Measurements from ENCODE around the gene TSPAN18.

DNA sequence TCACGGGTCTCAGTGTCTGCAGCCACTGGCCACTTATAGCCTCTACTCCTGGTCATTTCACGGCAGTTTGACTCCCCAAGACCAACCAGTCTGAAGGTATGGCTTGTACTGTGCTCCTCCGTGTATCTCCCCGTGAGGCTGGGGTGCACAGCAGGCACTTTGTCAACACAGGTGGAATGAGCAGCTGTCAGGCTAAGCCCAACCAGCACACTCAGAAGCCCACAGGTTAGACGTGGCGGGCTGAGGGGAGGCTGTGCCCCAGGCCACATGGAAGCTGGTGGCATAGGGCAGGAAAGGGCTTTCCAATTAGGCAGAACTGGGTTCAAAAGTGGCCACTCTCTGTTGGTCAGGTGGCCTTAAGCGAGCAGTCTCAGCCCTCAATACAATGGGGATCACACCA is 216.9 kb downstream of the TSPAN18 start:
- TF ChIP-seq, protein P1, sequence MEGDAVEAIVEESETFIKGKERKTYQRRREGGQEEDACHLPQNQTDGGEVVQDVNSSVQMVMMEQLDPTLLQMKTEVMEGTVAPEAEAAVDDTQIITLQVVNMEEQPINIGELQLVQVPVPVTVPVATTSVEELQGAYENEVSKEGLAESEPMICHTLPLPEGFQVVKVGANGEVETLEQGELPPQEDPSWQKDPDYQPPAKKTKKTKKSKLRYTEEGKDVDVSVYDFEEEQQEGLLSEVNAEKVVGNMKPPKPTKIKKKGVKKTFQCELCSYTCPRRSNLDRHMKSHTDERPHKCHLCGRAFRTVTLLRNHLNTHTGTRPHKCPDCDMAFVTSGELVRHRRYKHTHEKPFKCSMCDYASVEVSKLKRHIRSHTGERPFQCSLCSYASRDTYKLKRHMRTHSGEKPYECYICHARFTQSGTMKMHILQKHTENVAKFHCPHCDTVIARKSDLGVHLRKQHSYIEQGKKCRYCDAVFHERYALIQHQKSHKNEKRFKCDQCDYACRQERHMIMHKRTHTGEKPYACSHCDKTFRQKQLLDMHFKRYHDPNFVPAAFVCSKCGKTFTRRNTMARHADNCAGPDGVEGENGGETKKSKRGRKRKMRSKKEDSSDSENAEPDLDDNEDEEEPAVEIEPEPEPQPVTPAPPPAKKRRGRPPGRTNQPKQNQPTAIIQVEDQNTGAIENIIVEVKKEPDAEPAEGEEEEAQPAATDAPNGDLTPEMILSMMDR (IDR thresholded peaks at IDR 0.05), result no peak
- no peak for TF ChIP-seq POLR2A (IDR thresholded peaks at IDR 0.05)
